GM12865 (cell line): Measurements from ENCODE around the gene COL8A2.

Source experiments
- DNase-seq: peaks from one replicate; pipeline ENCODE4 v3.0.0; 2010; ENCODE audit warnings: low read depth
- H3K4me3 ChIP-seq: 2 replicates; pipeline ENCODE4 v1.5.1; 2011; ENCODE audit warnings: mild to moderate bottlenecking, low read depth, low read length, control low read depth
- TF ChIP-seq, protein P1 (sequence below): IDR thresholded peaks from 2 replicates; pipeline ENCODE4 v1.5.1; 2011; ENCODE audit warnings: low read length, control low read depth, low read depth, inconsistent platforms; ENCODE audit not compliant: insufficient read depth; ENCODE audit errors: missing control alignments

Gene COL8A2

DNA sequence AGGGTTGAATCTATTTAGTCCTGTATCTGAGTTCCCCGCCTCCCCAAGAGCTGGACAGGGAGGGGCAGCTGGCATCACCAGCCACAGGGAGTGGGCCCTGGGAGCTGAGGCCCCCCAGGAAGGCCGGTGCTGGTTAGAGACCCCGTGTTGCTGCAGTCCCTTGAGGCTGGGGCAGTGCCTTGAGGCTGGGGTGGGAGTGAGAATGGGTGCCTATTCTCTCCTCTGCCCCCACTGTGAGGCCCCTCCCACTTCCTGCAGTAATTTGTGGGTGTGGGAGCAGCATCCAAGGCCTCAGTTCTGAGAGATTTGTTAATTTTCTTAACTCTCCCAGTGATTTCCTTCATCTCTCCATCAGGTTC lies 26.8 kb upstream of the COL8A2 start:
- DNase-seq = peak; percentile 49
- no peak overlapping the region for H3K4me3 ChIP-seq
- TF ChIP-seq, protein P1, sequence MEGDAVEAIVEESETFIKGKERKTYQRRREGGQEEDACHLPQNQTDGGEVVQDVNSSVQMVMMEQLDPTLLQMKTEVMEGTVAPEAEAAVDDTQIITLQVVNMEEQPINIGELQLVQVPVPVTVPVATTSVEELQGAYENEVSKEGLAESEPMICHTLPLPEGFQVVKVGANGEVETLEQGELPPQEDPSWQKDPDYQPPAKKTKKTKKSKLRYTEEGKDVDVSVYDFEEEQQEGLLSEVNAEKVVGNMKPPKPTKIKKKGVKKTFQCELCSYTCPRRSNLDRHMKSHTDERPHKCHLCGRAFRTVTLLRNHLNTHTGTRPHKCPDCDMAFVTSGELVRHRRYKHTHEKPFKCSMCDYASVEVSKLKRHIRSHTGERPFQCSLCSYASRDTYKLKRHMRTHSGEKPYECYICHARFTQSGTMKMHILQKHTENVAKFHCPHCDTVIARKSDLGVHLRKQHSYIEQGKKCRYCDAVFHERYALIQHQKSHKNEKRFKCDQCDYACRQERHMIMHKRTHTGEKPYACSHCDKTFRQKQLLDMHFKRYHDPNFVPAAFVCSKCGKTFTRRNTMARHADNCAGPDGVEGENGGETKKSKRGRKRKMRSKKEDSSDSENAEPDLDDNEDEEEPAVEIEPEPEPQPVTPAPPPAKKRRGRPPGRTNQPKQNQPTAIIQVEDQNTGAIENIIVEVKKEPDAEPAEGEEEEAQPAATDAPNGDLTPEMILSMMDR = no peak

DNA sequence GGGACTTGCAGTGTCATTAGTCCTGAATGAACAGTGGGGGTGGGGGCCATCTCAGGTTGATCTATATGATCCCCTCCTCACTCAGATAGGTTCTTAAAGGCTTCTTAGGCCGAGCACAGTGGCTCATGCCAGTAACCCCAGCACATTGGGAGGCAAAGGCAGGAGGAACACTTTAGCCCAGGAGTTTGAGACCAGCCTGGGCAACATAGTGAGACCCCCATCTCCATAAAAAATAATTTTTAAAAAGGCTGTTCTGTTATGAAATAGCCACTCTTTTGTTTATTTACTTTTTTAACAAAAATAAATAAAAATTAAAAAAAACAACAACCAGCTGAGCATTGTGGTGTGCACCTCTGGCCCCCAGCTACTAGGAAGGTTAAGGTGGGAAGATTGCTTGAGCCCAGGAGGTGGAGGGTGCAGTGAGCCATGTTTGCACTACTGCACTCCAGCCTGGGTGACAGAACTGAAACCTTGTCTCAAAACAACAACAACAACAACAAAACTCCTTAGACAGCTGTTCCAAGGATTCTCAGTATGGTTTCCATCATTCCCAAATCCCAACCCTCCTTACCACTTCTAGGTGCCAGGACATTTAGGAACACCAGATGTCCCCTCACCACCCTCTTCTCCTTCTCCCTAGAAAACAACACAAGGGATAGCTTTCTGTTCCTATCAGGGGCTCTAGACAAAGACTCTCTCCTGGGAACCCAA lies 26.3 kb upstream of the COL8A2 start:
- peak overlapping the region; percentile 2; the same call in 1 of the 2 replicates for H3K4me3 ChIP-seq
- no peak for DNase-seq
- TF ChIP-seq, protein P1 = no peak

DNA sequence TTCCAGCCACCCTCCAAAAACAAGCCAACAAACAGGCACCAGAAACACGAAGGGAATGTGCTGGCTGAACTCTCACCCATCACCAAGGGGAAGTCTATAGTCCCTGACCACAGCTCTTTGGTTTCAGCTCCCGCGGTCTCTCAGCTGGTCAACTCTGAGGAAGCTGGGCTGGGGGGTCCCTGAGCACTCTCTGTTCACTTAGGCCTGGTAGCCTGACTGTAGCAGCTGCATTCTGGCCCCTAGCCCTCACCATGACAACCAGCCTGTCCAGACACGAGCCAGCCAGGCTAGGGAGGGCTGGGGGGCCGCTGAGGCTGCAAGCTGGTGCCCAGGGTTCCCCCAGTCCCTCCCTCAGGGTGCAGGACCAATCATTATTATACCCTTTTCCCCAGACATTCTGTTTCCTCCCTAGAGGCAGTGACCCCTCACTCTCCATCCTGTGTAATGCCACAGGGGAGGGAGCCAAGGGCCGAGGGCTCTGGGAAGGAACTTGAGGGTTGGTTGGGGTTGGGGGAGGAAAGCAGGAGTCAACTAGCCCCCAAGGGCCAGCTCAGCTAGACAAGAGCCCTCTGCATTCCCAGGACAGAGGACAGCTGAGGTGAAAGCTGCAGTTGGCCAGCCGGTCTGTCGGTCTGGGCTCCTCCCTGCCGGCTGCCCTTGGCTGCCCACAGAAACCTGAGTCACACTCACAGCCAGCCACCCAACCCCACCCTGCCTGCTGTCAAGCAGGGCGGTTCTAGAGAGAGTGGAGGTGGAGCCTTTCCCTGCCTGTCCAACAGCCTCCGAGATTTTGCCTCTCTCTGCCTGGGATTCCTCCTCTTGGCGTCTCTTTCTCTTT lies 25.5 kb upstream of the COL8A2 start:
- peak overlapping the region; percentile 27 for H3K4me3 ChIP-seq
- peak; percentile 92 for DNase-seq
- TF ChIP-seq, protein P1 = no peak

DNA sequence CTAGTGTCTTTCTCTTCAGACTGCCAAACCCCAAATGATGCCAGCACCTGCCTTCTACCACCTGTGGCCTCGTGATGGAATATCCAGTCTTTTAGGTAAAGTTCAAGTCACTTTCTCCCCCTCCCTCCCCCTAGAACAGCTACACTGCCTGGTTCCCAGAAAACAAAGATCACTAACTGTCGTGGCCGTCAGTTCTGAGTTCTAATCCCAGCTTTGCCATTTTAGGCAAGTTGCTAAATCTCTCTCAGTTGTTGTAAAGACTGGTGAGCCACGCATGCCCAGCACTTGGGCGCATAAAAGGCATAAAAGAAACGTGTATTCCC lies 24.9 kb upstream of the COL8A2 start:
- no peak for DNase-seq
- TF ChIP-seq, protein P1 = no peak
- H3K4me3 ChIP-seq = peak overlapping the region; percentile 27

DNA sequence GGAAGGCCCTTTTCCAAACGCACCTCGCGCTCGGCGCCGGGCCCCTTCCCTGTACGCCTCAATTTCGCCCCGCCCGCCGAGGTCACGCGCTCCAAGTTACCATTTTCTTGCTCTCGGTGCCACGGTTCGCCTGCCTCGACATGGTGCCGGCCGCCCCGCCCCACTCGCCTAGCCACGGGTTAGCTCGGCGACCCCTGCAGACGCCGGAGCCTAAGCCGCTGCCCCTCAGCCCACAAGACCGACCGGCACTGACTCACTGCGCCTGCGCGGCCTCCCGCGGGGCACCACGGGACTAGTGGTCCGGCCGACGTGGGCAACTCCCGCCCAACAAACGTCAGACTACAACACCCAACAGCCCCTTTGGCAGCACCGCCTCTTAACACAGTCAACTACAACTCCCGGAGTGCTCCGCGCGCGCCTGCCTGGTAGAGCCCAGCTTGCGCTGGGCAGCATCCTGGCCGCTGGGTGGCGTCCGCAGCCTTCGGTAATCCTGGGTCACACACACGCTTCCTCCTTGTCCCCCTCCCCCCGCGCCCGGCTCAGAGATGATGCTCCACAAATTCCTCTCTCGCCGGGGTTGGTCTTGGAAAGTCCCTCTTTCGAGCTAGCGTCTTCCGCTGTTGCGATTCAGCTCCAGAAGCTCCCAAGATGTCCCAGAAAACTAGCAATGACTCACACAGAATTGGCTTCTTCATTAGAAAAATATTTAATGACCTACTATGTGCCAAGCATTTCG lies 24.4 kb upstream of the COL8A2 start, which contains the start of gene TRAPPC3:
Gene TRAPPC3 (minus strand): TSS at position 250 of the 736 bp plus-strand sequence. CDS start 108 bp downstream, at position 142.
- peak; percentile 100 for DNase-seq
- TF ChIP-seq, protein P1 = peak; percentile 99
- peak within 1 kb of the TSS; percentile 72 for H3K4me3 ChIP-seq

DNA sequence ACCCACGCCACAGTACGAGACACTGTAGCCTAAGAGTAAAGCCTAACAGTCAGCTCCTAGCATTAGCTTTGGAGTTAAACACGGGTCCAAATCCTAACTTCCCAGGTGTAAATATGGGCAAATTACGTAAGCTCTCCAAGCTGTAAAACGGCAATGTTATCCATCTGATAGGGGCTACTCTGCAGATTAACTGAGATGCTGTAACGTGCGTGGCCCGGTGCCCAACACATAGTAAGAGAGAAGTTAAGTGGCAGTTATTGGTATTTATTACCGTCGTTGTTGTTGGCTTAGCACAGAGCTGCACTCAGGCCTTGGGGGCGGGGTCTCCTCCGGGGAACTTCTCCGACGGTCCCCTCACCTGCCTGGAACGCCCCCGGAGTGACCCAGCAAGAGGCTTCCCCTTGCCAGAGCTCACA lies 23.8 kb upstream of the COL8A2 start:
- H3K4me3 ChIP-seq = peak overlapping the region; percentile 72
- TF ChIP-seq, protein P1 = no peak
- DNase-seq = no peak
